CD4-positive, alpha-beta T cell (primary cell): ENCODE data around the gene FEZF1. TPM values are rescaled to one million over a fixed set of nuclear protein-coding genes. Genes with fewer than 3 reads are reported as not detected.

Experiments
- ATAC-seq: fragments of 200-7000 bp; cut with Tn5 transposase; one replicate; pipeline ENCODE4 v1.10.0; 2022; ENCODE audit warnings: mild to moderate bottlenecking; ENCODE audit not compliant: poor library complexity
- CTCF ChIA-PET: fragments of 350-600 bp; sonication (Branson Sonifier 250); formaldehyde crosslinking; loops from one replicate; lab custom pipeline; 2021; ENCODE audit warnings: antibody characterized with exemption, inconsistent platforms; lab: Charles Lee
- POLR2A ChIA-PET: fragments of 350-600 bp; sonication (Branson Sonifier 250); formaldehyde crosslinking; loops from one replicate; lab custom pipeline; 2021; ENCODE audit warnings: antibody characterized with exemption, inconsistent platforms; lab: Charles Lee
- DNase-seq, 14 experiments: peaks; one replicate each; pipeline ENCODE4 v3.0.0-alpha.2; 2013 to 2020; ENCODE audit warnings: mixed read lengths in 2 of 14
- H3K27ac ChIP-seq, 2 donors: one replicate each; pipeline versions ENCODE4 v1.5.1 to v1.7.0; 2013; ENCODE audit warnings: low read length in 2 of 2, low read depth in 1 of 2, mild to moderate bottlenecking in 1 of 2
- H3K27me3 ChIP-seq, 2 experiments: 1 replicate in 1 of 2; 2 replicates in 1 of 2; pipeline versions ENCODE4 v1.6.1 to v1.7.0; 2013; ENCODE audit warnings: low read length in 2 of 2, control low read depth in 1 of 2, mild to moderate bottlenecking in 1 of 2, moderate library complexity in 1 of 2; ENCODE audit not compliant: insufficient read depth in 2 of 2, control insufficient read depth in 1 of 2
- H3K36me3 ChIP-seq: one replicate; pipeline ENCODE4 v1.6.1; 2013; ENCODE audit warnings: low read length, control low read depth; ENCODE audit not compliant: insufficient read depth
- H3K4me1 ChIP-seq: one replicate; pipeline ENCODE4 v1.6.1; 2013; ENCODE audit warnings: low read length, control low read depth; ENCODE audit not compliant: insufficient read depth
- H3K4me3 ChIP-seq: one replicate; pipeline ENCODE4 v1.5.1; 2013; ENCODE audit warnings: mild to moderate bottlenecking, low read length, moderate library complexity
- H3K9me3 ChIP-seq, 2 experiments: 1 replicate in 1 of 2; 2 replicates in 1 of 2; pipeline versions ENCODE4 v1.6.1 to v1.7.0; 2013; ENCODE audit warnings: low read length in 2 of 2, mild to moderate bottlenecking in 2 of 2, control low read depth in 1 of 2, moderate library complexity in 1 of 2; ENCODE audit not compliant: control insufficient read depth in 1 of 2, insufficient read depth in 1 of 2
- H3K27ac Mint-ChIP-seq: one replicate; pipeline ENCODE4 v1.8.0; 2020; ENCODE audit warnings: mixed read lengths
- H3K27me3 Mint-ChIP-seq: one replicate; pipeline ENCODE4 v1.8.0; 2021; ENCODE audit warnings: mixed read lengths
- H3K36me3 Mint-ChIP-seq: one replicate; pipeline ENCODE4 v1.8.0; 2021; ENCODE audit warnings: low read depth, mixed read lengths
- H3K4me1 Mint-ChIP-seq: one replicate; pipeline ENCODE4 v1.8.0; 2021; ENCODE audit warnings: low read depth, mixed read lengths
- H3K4me3 Mint-ChIP-seq: one replicate; pipeline ENCODE4 v1.8.0; 2020; ENCODE audit warnings: mild to moderate bottlenecking, mixed read lengths
- H3K9me3 Mint-ChIP-seq: one replicate; pipeline ENCODE4 v1.8.0; 2020; ENCODE audit warnings: mixed read lengths
- intact Hi-C, 2 experiments: fragments of 100-400 bp; cut with DNase I in 1 of 2; cut with micrococcal nuclease in 1 of 2; formaldehyde crosslinking; loops; one replicate each; pipeline versions ENCODE4 v1.15.1 to v1.9.0; 2023 to 2025; cut with DNase I, micrococcal nuclease
- total RNA-seq, 174 experiments: library from RNA in 2 of 174; stranded (reverse) in 2 of 174; gene quantifications; one replicate each; pipeline ENCODE4 v1.2.3 and lab custom pipeline; 2021 to 2026
- TF ChIP-seq, protein P1 (sequence below): fragments of 200-600 bp; IDR thresholded peaks from one replicate; pipeline ENCODE4 v1.8.0; 2022; ENCODE audit warnings: antibody characterized with exemption, mild to moderate bottlenecking

The FEZF1 gene
- total RNA-seq, 2 experiments from 2014 or later, result not detected

DNA sequence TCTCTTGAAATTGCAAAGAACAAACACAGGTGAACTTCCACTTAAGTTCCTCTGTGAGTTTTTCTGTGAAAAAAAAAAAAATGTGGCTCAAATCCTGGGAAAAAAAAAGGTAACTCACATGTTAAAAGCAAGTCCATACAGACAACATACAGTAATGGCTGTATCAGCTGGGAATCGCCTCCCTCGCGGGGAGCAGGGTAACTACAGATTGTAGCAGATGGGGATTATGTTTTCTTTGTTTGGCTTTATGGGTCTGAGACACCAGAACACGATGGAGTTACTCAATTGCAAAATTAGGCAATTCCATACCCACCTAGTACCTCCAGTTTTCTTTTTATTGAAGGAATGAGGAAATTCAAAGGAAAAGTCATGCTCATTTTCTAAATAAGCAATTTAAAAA lies 42.3 kb downstream of the FEZF1 start:
- no peaks in the 10 kb centered on the region for H3K27me3 ChIP-seq
- no peaks in the 10 kb centered on the region for H3K4me1 ChIP-seq
- Mint-ChIP-seq H3K27me3 (no peaks in the 10 kb centered on the region), H3K27ac (no peak overlapping the region), H3K4me1 (no peaks in the 10 kb centered on the region), H3K4me3 (no peak overlapping the region), H3K9me3 (peaks cover 4% of the 10 kb centered on the region), H3K36me3 (no peaks in the 10 kb centered on the region)
- ChIA-PET POLR2A (no interaction called here), CTCF (no interaction called here)
- H3K4me3 ChIP-seq, result no peak overlapping the region
- no peak for DNase-seq
- no peaks in the 10 kb centered on the region for H3K36me3 ChIP-seq
- TF ChIP-seq, protein P1, sequence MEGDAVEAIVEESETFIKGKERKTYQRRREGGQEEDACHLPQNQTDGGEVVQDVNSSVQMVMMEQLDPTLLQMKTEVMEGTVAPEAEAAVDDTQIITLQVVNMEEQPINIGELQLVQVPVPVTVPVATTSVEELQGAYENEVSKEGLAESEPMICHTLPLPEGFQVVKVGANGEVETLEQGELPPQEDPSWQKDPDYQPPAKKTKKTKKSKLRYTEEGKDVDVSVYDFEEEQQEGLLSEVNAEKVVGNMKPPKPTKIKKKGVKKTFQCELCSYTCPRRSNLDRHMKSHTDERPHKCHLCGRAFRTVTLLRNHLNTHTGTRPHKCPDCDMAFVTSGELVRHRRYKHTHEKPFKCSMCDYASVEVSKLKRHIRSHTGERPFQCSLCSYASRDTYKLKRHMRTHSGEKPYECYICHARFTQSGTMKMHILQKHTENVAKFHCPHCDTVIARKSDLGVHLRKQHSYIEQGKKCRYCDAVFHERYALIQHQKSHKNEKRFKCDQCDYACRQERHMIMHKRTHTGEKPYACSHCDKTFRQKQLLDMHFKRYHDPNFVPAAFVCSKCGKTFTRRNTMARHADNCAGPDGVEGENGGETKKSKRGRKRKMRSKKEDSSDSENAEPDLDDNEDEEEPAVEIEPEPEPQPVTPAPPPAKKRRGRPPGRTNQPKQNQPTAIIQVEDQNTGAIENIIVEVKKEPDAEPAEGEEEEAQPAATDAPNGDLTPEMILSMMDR, result no peak
- H3K27ac ChIP-seq, result no peak overlapping the region
- no peak for ATAC-seq
- no peaks in the 10 kb centered on the region for H3K9me3 ChIP-seq
- intact Hi-C loops, result no loop called here

DNA sequence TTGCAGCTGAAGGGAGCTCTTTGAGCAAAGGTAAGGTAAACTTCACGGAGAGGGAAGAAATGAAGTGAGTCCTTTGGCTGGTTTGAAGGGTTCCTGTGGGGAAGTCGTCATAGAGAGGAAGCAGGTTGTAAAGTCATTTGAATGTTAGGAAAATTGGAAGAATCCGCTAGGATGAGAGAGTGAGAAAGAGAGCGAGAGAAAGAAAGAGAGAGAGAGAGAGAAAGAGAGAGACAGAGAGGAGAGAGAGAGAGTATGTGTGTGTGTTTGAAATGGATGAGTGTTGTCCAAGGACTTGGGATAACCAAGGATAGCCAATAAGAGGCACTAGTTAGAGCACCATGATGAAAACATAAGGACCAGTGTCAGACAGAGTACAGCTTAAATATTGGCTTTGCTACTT lies 43.1 kb downstream of the FEZF1 start:
- Histone ChIP-seq H3K9me3 (no peaks in the 10 kb centered on the region), H3K4me1 (no peaks in the 10 kb centered on the region), H3K27me3 (no peaks in the 10 kb centered on the region), H3K4me3 (no peak overlapping the region), H3K36me3 (no peaks in the 10 kb centered on the region), H3K27ac (no peak overlapping the region)
- TF ChIP-seq, protein P1, result no peak
- H3K4me3 Mint-ChIP-seq, result no peak overlapping the region
- POLR2A ChIA-PET, result no interaction called here
- no peak for DNase-seq
- ATAC-seq, result no peak
- intact Hi-C loops, result no loop called here
- CTCF ChIA-PET, result no interaction called here
- H3K4me1 Mint-ChIP-seq, result no peaks in the 10 kb centered on the region
- H3K27me3 Mint-ChIP-seq, result no peaks in the 10 kb centered on the region
- H3K36me3 Mint-ChIP-seq, result no peaks in the 10 kb centered on the region
- H3K9me3 Mint-ChIP-seq, result peaks cover under 1% of the 10 kb centered on the region
- no peak overlapping the region for H3K27ac Mint-ChIP-seq

DNA sequence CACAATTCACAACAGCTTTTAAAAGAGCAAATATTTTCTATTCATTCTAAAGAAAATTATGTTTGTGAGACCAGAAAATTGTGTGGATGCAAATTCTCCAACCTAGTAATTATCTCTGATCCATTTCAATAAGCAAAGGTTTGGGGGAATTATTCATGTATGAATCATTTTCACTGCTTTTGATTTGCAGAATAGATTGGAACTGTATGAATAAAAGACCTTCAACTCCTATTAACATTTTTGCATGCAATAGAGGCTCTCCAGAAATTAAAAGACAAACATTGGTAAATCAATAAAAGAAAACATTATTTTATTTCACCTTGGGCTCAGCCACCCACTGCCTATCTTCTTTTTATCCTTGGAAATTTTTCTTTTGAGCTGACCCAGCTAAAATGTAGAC lies 43.5 kb downstream of the FEZF1 start:
- no peak for DNase-seq
- ChIA-PET CTCF (no interaction called here), POLR2A (no interaction called here)
- H3K9me3 ChIP-seq, result no peaks in the 10 kb centered on the region
- no peak for ATAC-seq
- H3K27ac ChIP-seq, result no peak overlapping the region
- no peaks in the 10 kb centered on the region for H3K27me3 ChIP-seq
- Mint-ChIP-seq H3K9me3 (no peaks in the 10 kb centered on the region), H3K27ac (no peak overlapping the region), H3K4me1 (no peaks in the 10 kb centered on the region), H3K36me3 (no peaks in the 10 kb centered on the region), H3K27me3 (no peaks in the 10 kb centered on the region), H3K4me3 (no peak overlapping the region)
- H3K4me3 ChIP-seq, result no peak overlapping the region
- intact Hi-C loops, result no loop called here
- no peaks in the 10 kb centered on the region for H3K4me1 ChIP-seq
- no peaks in the 10 kb centered on the region for H3K36me3 ChIP-seq
- TF ChIP-seq, protein P1, result no peak
